Colonic mucosa (tissue), 4 donors: ENCODE results near the gene EFNA3. TPM values are rescaled to one million over a fixed set of nuclear protein-coding genes. Genes with fewer than 3 reads are reported as not detected.
A peak's percentile ranks its signal among the peaks of the same experiment; 100 is the strongest.

Source experiments
- DNase-seq: peaks from one replicate; pipeline ENCODE4 v3.0.0-alpha.2; 2020
- H3K27ac ChIP-seq: fragments of 200-600 bp; one replicate; pipeline ENCODE4 v1.8.0; 2021
- H3K27me3 ChIP-seq: fragments of 200-600 bp; one replicate; pipeline ENCODE4 v1.8.0; 2021
- H3K36me3 ChIP-seq: fragments of 200-600 bp; one replicate; pipeline ENCODE4 v1.8.0; 2021
- H3K4me1 ChIP-seq: fragments of 200-600 bp; one replicate; pipeline ENCODE4 v1.8.0; 2021; ENCODE audit warnings: mild to moderate bottlenecking
- H3K4me3 ChIP-seq: fragments of 200-600 bp; one replicate; pipeline ENCODE4 v1.8.0; 2021
- H3K9ac ChIP-seq, 2 donors: one replicate each; pipeline ENCODE4 v1.7.0; 2013; ENCODE audit warnings: control low read depth in 2 of 2, low read depth in 2 of 2, low read length in 2 of 2
- H3K9me3 ChIP-seq: fragments of 200-600 bp; one replicate; pipeline ENCODE4 v1.8.0; 2021
- CTCF ChIP-seq: fragments of 200-600 bp; IDR thresholded peaks from one replicate; pipeline ENCODE4 v1.8.0; 2022; ENCODE audit warnings: antibody characterized with exemption, mild to moderate bottlenecking
- intact Hi-C: fragments of 100-400 bp; cut with DNase I; formaldehyde crosslinking; loops from one replicate; pipeline ENCODE4 v1.14.1; 2022
- total RNA-seq, 2 donors: library from RNA; stranded (reverse); fragmentation: NEBNext Ultra II Directional in 1 of 2; extraction: Animal tissue kit (Norgen Biotek cat#: 25700) in 1 of 2; gene quantifications; one replicate each; pipeline ENCODE4 v1.2.1, GENCODE V29; 2021
- donor health status: healthy.
- donor health status: DM: no; HTN: no; CAD: no.
- donor health status: DM: no; HTN: no; CAD: no.

Gene EFNA3
- total RNA-seq, 2 donors from 2014 or later = 12.7 to 21.4 TPM

GRCh38 chr1:155093911-155094621 lies 15.4 kb downstream of the EFNA3 start:
- DNase-seq = peak; percentile 49
- intact Hi-C loops = no loop called here
- Histone ChIP-seq H3K4me1 (peaks cover 6% of the 10 kb centered on the region), H3K4me3 (no peak overlapping the region), H3K9me3 (no peaks in the 10 kb centered on the region), H3K27me3 (no peaks in the 10 kb centered on the region), H3K36me3 (no peaks in the 10 kb centered on the region), H3K27ac (no peak overlapping the region), H3K9ac (peak overlapping the region in 1 of 2 donors; percentile 21)
- no peak for TF ChIP-seq CTCF

- no peak overlapping the region for H3K9ac ChIP-seq
- intact Hi-C loops = no loop called here
- no peak overlapping the region for H3K27ac ChIP-seq
Measured at GRCh38 chr1:155094622-155094948, 15.9 kb downstream of the EFNA3 start.

DNA sequence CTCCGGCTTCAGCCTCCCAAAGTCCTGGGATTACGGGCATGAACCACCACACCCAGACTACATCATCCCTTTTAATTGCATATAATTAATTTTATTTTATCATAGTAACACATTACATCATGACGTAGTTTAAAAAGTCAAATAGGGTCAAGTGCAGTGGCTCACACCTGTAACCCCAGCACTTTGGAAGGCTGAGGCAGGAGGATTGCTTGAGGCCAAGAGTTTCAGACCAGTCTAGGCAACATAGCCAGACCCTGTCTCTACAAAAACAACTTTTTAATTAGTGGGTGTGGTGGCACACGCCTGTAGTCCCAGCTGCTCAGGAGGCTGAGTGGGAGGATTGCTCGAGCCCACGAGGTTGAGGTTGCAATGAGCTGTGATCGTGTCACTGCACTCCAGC lies 20.7 kb downstream of the EFNA3 start:
- no peaks in the 10 kb centered on the region for H3K9me3 ChIP-seq
- intact Hi-C loops = no loop called here
- no peak overlapping the region for H3K27ac ChIP-seq
- no peaks in the 10 kb centered on the region for H3K36me3 ChIP-seq
- H3K4me1 ChIP-seq = peaks cover 10% of the 10 kb centered on the region
- no peaks in the 10 kb centered on the region for H3K27me3 ChIP-seq
- no peak for TF ChIP-seq CTCF
- H3K4me3 ChIP-seq = no peak overlapping the region
- no peak for DNase-seq
- H3K9ac ChIP-seq = no peak overlapping the region

More at GRCh38 chr1:155094622-155094948, 15.9 kb downstream of the EFNA3 start:
- no peak for TF ChIP-seq CTCF
- H3K4me3 ChIP-seq = no peak overlapping the region
- peaks cover 6% of the 10 kb centered on the region for H3K4me1 ChIP-seq
- no peaks in the 10 kb centered on the region for H3K9me3 ChIP-seq
- H3K36me3 ChIP-seq = no peaks in the 10 kb centered on the region
- DNase-seq = no peak
- H3K27me3 ChIP-seq = no peaks in the 10 kb centered on the region

- no peak overlapping the region for H3K4me3 ChIP-seq
- no peak for TF ChIP-seq CTCF
- no peaks in the 10 kb centered on the region for H3K27me3 ChIP-seq
- intact Hi-C loops = no loop called here
- DNase-seq = no peak
- H3K4me1 ChIP-seq = peaks cover 10% of the 10 kb centered on the region
- no peak overlapping the region for H3K9ac ChIP-seq
- no peaks in the 10 kb centered on the region for H3K36me3 ChIP-seq
- no peak overlapping the region for H3K27ac ChIP-seq
- no peaks in the 10 kb centered on the region for H3K9me3 ChIP-seq
Measured at GRCh38 chr1:155103325-155103724, 24.7 kb downstream of the EFNA3 start.

- Histone ChIP-seq H3K27me3 (no peaks in the 10 kb centered on the region), H3K9me3 (no peaks in the 10 kb centered on the region), H3K9ac (no peak overlapping the region), H3K36me3 (no peaks in the 10 kb centered on the region), H3K4me3 (no peak overlapping the region), H3K27ac (peak overlapping the region; percentile 21), H3K4me1 (peaks cover 10% of the 10 kb centered on the region)
- intact Hi-C loops = no loop called here
- TF ChIP-seq CTCF = no peak
- no peak for DNase-seq
Measured at GRCh38 chr1:155104605-155105534, 26.2 kb downstream of the EFNA3 start.
